Skin of body (tissue), 2 donors: Measurements from ENCODE around the gene SCARF2. TPM values are rescaled to one million over a fixed set of nuclear protein-coding genes. Genes with fewer than 3 reads are reported as not detected.
"Not testable (repeated sequence)": the region's sequence is repeated elsewhere in the genome, so short reads cannot be mapped to it uniquely, and the experiment has no call there.

Experiments used
- DNase-seq: peaks from one replicate; lab custom pipeline; 2025; lab: John Stamatoyannopoulos, UW
- total RNA-seq: library from RNA; depleted of rRNA; stranded (reverse); fragments of >200 nt; gene quantifications from one replicate; pipeline ENCODE4 v1.2.3, GENCODE V29; 2014

Gene SCARF2
- total RNA-seq, 1 donor from 2014 or later = 10.3 TPM

- DNase-seq = no peak
Measured at GRCh38 chr22:20412474-20413216, 25.0 kb downstream of the SCARF2 start.

GRCh38 chr22:20409385-20409784, 28.2 kb downstream of the SCARF2 start:
- not testable (repeated sequence) for DNase-seq

GRCh38 chr22:20408891-20409290, 28.7 kb downstream of the SCARF2 start:
- DNase-seq = no peak

- DNase-seq = no peak
Measured at GRCh38 chr22:20407829-20408228, 29.8 kb downstream of the SCARF2 start.

GRCh38 chr22:20406686-20407408, 30.8 kb downstream of the SCARF2 start:
- no peak for DNase-seq

GRCh38 chr22:20405931-20406685, 31.5 kb downstream of the SCARF2 start:
- no peak for DNase-seq

GRCh38 chr22:20405291-20405930, 32.2 kb downstream of the SCARF2 start:
- DNase-seq = no peak

GRCh38 chr22:20404881-20405280, 32.7 kb downstream of the SCARF2 start:
- DNase-seq = no peak

- no peak for DNase-seq
Measured at GRCh38 chr22:20403779-20404140, 33.9 kb downstream of the SCARF2 start.

- no peak for DNase-seq
Measured at GRCh38 chr22:20402960-20403778, 34.5 kb downstream of the SCARF2 start.

- no peak for DNase-seq
Measured at GRCh38 chr22:20401376-20402014, 36.1 kb downstream of the SCARF2 start.

GRCh38 chr22:20400606-20401375, 36.8 kb downstream of the SCARF2 start:
- no peak for DNase-seq

- no peak for DNase-seq
Measured at GRCh38 chr22:20399866-20400605, 37.6 kb downstream of the SCARF2 start.

- no peak for DNase-seq
Measured at GRCh38 chr22:20398420-20398819, 39.2 kb downstream of the SCARF2 start.

- DNase-seq = no peak
Measured at GRCh38 chr22:20397498-20397897, 40.1 kb downstream of the SCARF2 start.

GRCh38 chr22:20396639-20397038, 41.0 kb downstream of the SCARF2 start:
- peak; percentile 56 for DNase-seq

- DNase-seq = no peak
Measured at GRCh38 chr22:20395907-20396287, 41.7 kb downstream of the SCARF2 start.

- no peak for DNase-seq
Measured at GRCh38 chr22:20395181-20395906, 42.3 kb downstream of the SCARF2 start.
